Thyroid gland (tissue), 4 donors: ENCODE measurements around the gene ZYG11B.

Source experiments
- CTCF ChIP-seq, 6 experiments: fragments of 200-600 bp in 3 of 6; fragments of 450-650 bp in 3 of 6; sonication (generic) in 3 of 6; IDR thresholded peaks; one replicate each; pipeline ENCODE4 v1.5.1; 2016 to 2019; ENCODE audit warnings: antibody characterized with exemption in 6 of 6, mild to moderate bottlenecking in 2 of 6, inconsistent platforms in 1 of 6, moderate library complexity in 1 of 6
- POLR2A ChIP-seq, 2 donors: fragments of 450-650 bp; IDR thresholded peaks; one replicate each; pipeline ENCODE4 v1.6.1; 2017; ENCODE audit warnings: antibody characterized with exemption in 2 of 2, mild to moderate bottlenecking in 2 of 2, moderate library complexity in 1 of 2

DNA sequence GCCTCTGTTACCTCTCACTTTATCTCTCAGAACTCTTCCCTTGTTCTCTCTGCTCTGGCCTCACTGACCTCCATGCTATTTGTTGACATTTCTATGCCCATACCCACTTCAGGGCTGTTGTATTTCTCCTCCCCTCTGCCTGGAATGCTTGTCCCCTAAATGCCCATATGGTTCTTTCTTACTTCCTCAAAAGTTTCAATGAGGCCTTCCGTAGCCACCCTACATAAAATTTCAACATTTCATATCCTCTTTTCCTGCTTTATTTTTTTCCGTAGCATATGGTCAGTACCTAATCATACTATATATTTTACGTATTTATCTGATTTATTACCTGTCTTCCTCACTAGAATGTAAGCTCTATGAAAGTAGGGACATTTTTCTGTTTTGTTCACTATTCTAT, 69.2 kb downstream of the ZYG11B start:
- no peak for TF ChIP-seq CTCF (IDR thresholded peaks at IDR 0.05)
- TF ChIP-seq POLR2A (IDR thresholded peaks at IDR 0.05): no peak
